GM18870 (cell line): ENCODE data around the gene WDR88.
A peak's percentile ranks its signal among the peaks of the same experiment; 100 is the strongest.

Experiments used
- ATAC-seq: cut with Tn5 transposase; IDR thresholded peaks from one replicate; pipeline ENCODE4 v1.9.1; 2021; ENCODE audit warnings: moderate library complexity; ENCODE audit not compliant: unreplicated experiment

The WDR88 gene

GRCh38 chr19:33132021-33132420 lies at the start of gene WDR88:
WDR88 (plus strand) TSS chr19:33132114; CDS start chr19:33132170, 56 bp downstream.
- ATAC-seq, result no peak

GRCh38 chr19:33085570-33086128 lies 46.3 kb upstream of the WDR88 start:
- ATAC-seq, result no peak

- no peak for ATAC-seq
Measured at GRCh38 chr19:33086955-33087354, 45.0 kb upstream of the WDR88 start.

- ATAC-seq, result no peak
Measured at GRCh38 chr19:33089010-33089409, 42.9 kb upstream of the WDR88 start.

- ATAC-seq, result no peak
Measured at GRCh38 chr19:33090179-33090578, 41.7 kb upstream of the WDR88 start.

GRCh38 chr19:33093420-33094210 lies 38.3 kb upstream of the WDR88 start:
- ATAC-seq, result no peak

GRCh38 chr19:33094436-33095067 lies 37.4 kb upstream of the WDR88 start:
- no peak for ATAC-seq

- ATAC-seq, result no peak
Measured at GRCh38 chr19:33096005-33096404, 35.9 kb upstream of the WDR88 start.

GRCh38 chr19:33098055-33098534 lies 33.8 kb upstream of the WDR88 start:
- ATAC-seq, result no peak

- ATAC-seq, result no peak
Measured at GRCh38 chr19:33100894-33101644, 30.8 kb upstream of the WDR88 start.

GRCh38 chr19:33102893-33103292 lies 29.0 kb upstream of the WDR88 start:
- ATAC-seq, result no peak

GRCh38 chr19:33108161-33108560 lies 23.8 kb upstream of the WDR88 start:
- no peak for ATAC-seq

GRCh38 chr19:33110137-33110910 lies 21.6 kb upstream of the WDR88 start:
- ATAC-seq, result no peak

- no peak for ATAC-seq
Measured at GRCh38 chr19:33111587-33111986, 20.3 kb upstream of the WDR88 start.

GRCh38 chr19:33114312-33114711 lies 17.6 kb upstream of the WDR88 start:
- ATAC-seq, result no peak

GRCh38 chr19:33117501-33117900 lies 14.4 kb upstream of the WDR88 start:
- ATAC-seq, result no peak

- ATAC-seq, result no peak
Measured at GRCh38 chr19:33118643-33119042, 13.3 kb upstream of the WDR88 start.

GRCh38 chr19:33124207-33125098 lies 7.5 kb upstream of the WDR88 start:
- ATAC-seq, result no peak

GRCh38 chr19:33125929-33126388 lies 6.0 kb upstream of the WDR88 start:
- ATAC-seq, result peak; percentile 67
